ENCODE data around the gene METTL8. TPM values are rescaled to one million over a fixed set of nuclear protein-coding genes. Genes with fewer than 3 reads are reported as not detected.

The METTL8 gene
- total RNA-seq, 1 experiment from 2014 or later = 34.4 TPM

GRCh38 chr2:171310889-171311288, 122.9 kb downstream of the METTL8 start (continued):
- TF ChIP-seq MAX (IDR thresholded peaks at IDR 0.05) = no peak

- BruUV-seq (replicated peaks) = no TSS peak
- ChIA-PET POLR2A (no interaction called here), RAD21 (ENCODE audit: low non-redundant PET in 1 of 2, low total read pairs in 2 of 2, uncharacterized antibody in 2 of 2, unreplicated experiment in 2 of 2) (no interaction called here), CTCF (no interaction called here)
- Histone ChIP-seq H3K4me1 (ENCODE audit: control insufficient read depth in 1 of 2, insufficient read depth in 2 of 2, low read length in 2 of 2) (no peaks in the 10 kb centered on the region), H3K79me2 (ENCODE audit: insufficient read depth, low read length) (no peaks in the 10 kb centered on the region), H3K4me3 (replicated peaks in 1 of 2; ENCODE audit: low read depth in 1 of 2, low read length in 2 of 2) (no peak overlapping the region), H3K27ac (ENCODE audit: low read depth, low read length) (no peak overlapping the region), H3K9me3 (ENCODE audit: control insufficient read depth in 1 of 2, insufficient read depth in 1 of 2, low read depth in 1 of 2, low read length in 2 of 2) (no peaks in the 10 kb centered on the region; a peak in 1 of 4 replicates), H3K4me2 (ENCODE audit: low read length) (no peak overlapping the region), H3K36me3 (ENCODE audit: control insufficient read depth in 1 of 2, insufficient read depth in 2 of 2, low read length in 2 of 2) (no peaks in the 10 kb centered on the region), H4K20me1 (ENCODE audit: insufficient read depth) (no peaks in the 10 kb centered on the region), H2AFZ (ENCODE audit: low read depth, low read length, poor library complexity, severe bottlenecking) (no peak overlapping the region), H3K9me2 (ENCODE audit: insufficient read depth) (no peaks in the 10 kb centered on the region), H3K9ac (ENCODE audit: low read length) (no peak overlapping the region), H3K27me3 (ENCODE audit: insufficient read depth, low read length) (no peaks in the 10 kb centered on the region)
- DNase-seq (ENCODE audit: low read depth, low spot score) (no peak), ATAC-seq (no peak)
- intact Hi-C loops (cut with micrococcal nuclease) = no loop called here
- TF ChIP-seq SP1 (IDR thresholded peaks at IDR 0.05; ENCODE audit: low read depth) (no peak), FOSL1 (IDR thresholded peaks at IDR 0.05; ENCODE audit: low read depth) (no peak), MAX (IDR thresholded peaks at IDR 0.05) (no peak), ZFX (IDR thresholded peaks at IDR 0.05) (no peak), YY1 (IDR thresholded peaks at IDR 0.05; ENCODE audit: extremely low read depth, insufficient replicate concordance, low read depth, low read length) (no peak), TCF7L2 (IDR thresholded peaks at IDR 0.05; ENCODE audit: borderline replicate concordance, extremely low read depth, insufficient read depth, insufficient read length) (no peak), CEBPB (IDR thresholded peaks at IDR 0.05; ENCODE audit: low read depth) (no peak), EZH2 (IDR thresholded peaks at IDR 0.05) (no peak), SIN3A (IDR thresholded peaks at IDR 0.05; ENCODE audit: low read depth) (no peak), CBX3 (IDR thresholded peaks at IDR 0.05; ENCODE audit: low read depth) (no peak), RAD21 (IDR thresholded peaks at IDR 0.05; ENCODE audit: low read depth) (no peak), POLR2AphosphoS5 (IDR thresholded peaks at IDR 0.05; ENCODE audit: low read depth, low read length) (no peak), ZBTB33 (IDR thresholded peaks at IDR 0.05; ENCODE audit: extremely low read depth, insufficient replicate concordance, low read length) (no peak), EZH2phosphoT487 (IDR thresholded peaks at IDR 0.05; ENCODE audit: borderline replicate concordance) (no peak), ELF1 (IDR thresholded peaks at IDR 0.05; ENCODE audit: borderline replicate concordance, low read depth) (no peak), CTCF (IDR thresholded peaks at IDR 0.05 in 2 of 3, conservative IDR thresholded peaks at IDR 0.05 in 1 of 3; ENCODE audit: borderline replicate concordance in 1 of 3, insufficient read depth in 1 of 3, low read depth in 2 of 3, low read length in 2 of 3) (no peak), POLR2A (IDR thresholded peaks at IDR 0.05; ENCODE audit: borderline replicate concordance, extremely low read depth, insufficient read depth, insufficient read length) (no peak)
Observed at GRCh38 chr2:171309455-171310286, 124.1 kb downstream of the METTL8 start.

Data from HCT116 (cell line).